IPS-18c (cell line): ENCODE results near the gene ACOXL.
"Not testable (repeated sequence)": the region's sequence is repeated elsewhere in the genome, so short reads cannot be mapped to it uniquely, and the experiment has no call there.

Source experiments
- H3K4me3 ChIP-seq: 2 replicates; pipeline ENCODE4 v1.7.0; 2013; ENCODE audit warnings: low read depth, mild to moderate bottlenecking, low read length, moderate library complexity; ENCODE audit not compliant: insufficient read depth
- H3K9me3 ChIP-seq: one replicate; pipeline ENCODE4 v1.6.1; 2013; ENCODE audit warnings: mild to moderate bottlenecking, low read length, moderate library complexity; ENCODE audit not compliant: control insufficient read depth, insufficient read depth

ACOXL gene

DNA sequence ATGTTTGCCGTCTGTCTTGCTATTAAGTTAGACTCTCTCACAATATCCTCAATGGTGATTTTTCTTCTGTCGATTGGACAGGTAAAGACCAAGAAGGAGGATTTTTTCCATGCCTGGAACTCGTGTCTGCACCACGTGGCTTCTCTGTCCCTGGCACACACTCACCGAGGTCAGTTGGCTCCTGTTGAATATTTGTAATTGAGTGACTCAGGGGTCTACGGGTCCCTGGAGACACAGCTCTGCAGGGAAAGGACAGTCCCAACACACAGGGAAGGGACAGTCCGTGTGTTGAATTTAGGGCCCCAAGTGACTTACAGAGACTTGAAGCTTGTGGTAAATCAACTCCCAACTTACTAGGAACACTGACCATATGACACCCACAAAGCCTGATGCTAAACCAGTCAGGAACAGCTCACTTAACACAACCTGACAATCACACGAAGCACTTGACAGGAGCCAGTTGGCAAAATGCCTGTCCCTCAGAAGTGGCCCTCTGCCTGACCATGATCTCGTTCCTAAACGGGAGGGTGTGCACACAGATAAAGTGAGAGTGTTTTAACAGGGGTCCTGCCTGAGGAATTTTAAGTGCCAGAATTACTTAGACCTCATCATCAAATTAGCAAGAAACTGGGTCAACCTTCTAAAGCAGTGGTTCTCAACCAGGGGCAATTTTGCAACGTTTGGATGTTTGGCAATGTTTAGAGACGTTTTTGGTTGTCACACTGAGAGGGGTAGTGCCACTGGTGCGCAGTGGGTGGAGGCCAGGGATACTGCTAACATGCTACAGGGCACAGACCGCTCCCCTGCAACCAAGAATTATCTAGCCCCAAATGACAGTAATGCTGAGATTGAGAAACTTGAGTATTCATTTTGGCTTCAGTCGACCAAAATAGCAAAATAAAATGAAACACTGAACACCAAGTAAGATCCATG, 299.4 kb downstream of the ACOXL start:
- Histone ChIP-seq H3K9me3 (no peaks in the 10 kb centered on the region), H3K4me3 (no peak overlapping the region)

DNA sequence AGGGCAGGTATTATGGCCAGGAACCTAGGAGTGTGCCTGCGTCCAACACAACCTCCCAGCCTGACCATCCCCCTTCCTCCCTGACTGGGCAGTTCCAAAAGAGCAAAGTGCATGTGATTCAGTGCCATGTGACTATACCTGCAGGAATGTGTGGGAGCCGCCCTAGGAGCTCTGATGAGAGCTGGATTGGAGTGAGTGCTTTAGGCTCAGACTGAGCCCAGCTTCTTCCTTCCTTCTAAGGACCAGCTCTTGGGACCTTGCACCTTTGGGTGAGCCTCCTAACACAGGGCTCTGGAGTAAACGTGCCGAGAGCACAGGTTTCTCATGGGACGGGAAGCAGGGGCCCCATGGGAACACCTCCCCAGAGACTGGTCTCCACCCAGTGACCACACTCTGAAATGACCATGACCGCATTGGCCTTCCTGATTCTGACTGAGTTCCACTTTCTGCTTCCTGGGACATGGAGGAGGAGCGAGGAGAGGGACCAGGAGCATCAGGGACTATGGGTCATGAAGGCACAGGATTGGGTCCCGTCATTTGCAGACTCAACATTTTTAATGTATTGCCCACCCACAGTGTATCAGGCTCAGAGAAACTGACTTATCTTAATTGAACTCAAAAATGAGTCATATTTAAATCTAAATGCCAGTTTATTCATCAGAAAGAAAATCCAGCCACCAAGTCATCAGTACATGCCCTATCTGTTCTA, 300.5 kb downstream of the ACOXL start:
- H3K4me3 ChIP-seq = no peak overlapping the region
- peaks cover 3% of the 10 kb centered on the region for H3K9me3 ChIP-seq

DNA sequence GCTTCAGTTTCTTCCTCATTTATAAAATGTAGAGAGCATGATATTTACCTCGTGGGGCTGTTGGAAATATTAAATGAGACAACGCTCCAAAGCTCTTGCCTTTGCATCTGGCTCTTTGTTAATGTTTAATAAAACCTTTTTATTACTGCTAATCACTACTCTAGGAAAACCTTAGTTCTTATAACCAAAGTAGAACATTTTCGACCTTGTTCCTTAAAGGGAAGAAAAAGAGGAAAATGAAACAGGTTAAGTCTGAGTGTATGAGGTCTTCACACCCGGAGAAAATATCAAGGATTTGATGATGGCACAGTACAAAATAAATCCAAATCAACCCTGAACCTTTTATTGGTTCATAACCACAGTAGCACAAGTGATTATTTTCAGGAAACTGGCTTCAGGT, 301.8 kb downstream of the ACOXL start:
- H3K9me3 ChIP-seq = peaks cover 3% of the 10 kb centered on the region
- no peak overlapping the region for H3K4me3 ChIP-seq

DNA sequence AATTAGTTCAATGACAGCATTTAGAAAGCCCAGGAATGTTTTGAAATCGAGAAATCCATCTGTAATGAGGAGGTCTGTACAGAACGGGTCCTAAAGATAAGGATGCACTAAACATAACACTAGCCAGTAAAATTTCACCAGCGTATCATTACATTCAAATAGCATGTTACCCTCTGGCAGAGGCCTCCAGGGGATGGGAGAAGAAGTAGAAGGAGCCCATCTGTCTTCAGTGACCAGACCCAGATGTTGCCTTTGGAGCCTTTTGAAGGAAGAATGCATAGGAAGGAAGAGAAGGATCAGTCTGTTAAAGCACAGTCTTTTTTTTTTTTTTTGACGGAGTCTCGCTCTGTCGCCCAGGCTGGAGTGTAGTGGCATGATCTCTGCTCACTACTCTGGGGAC, 302.2 kb downstream of the ACOXL start:
- H3K4me3 ChIP-seq = no peak overlapping the region
- H3K9me3 ChIP-seq = peaks cover 3% of the 10 kb centered on the region

DNA sequence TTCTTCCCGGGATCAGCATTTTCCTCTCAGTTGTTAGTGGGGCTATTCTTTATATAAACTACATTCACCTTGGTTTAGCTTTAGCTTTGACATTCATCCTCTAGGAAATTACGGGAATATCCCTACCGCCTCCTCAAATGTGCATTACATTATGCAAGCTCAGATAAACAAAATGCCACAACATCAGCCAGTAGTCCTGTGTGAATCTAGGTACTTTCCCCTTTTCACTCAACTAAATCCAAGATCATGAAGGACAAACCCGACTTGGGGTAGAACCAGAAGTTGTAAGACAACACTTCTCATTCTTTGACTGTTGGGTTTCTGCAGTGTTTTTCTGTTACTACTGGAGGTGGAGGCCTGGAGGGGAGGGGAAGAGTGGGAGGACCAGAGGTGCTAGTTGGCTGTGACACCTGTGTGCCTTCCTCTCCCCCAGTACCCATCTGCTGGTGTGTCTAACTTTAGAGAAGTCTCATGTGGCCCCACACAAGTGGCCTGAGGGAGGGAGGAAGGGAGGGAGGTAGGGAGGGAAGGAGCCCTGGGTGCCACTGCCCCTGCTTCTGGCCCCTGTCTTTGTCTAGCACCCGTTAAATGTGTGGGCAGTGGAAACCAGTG, 303.6 kb downstream of the ACOXL start:
- Histone ChIP-seq H3K9me3 (peaks cover 3% of the 10 kb centered on the region), H3K4me3 (no peak overlapping the region)

DNA sequence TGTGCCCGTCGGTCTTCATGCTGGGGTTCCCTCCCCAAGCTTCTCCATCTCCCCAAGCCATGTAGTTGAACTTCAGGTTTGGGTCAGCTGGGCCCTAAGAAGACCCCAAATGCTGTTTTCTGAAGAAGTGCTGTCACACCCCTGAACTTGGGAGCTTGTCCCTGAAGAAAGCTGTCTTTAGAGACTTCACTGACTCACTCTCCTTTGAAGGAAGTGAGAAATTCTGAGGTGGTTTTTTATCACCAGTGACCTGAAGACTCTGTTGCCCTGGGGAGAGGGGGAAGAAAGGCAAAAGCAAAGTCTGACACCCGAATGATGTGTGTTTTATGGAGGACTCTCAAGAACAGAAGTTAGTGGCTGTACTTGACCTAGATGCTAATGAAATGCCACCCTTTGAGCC, 304.8 kb downstream of the ACOXL start:
- Histone ChIP-seq H3K9me3 (peaks cover 3% of the 10 kb centered on the region), H3K4me3 (no peak overlapping the region)

DNA sequence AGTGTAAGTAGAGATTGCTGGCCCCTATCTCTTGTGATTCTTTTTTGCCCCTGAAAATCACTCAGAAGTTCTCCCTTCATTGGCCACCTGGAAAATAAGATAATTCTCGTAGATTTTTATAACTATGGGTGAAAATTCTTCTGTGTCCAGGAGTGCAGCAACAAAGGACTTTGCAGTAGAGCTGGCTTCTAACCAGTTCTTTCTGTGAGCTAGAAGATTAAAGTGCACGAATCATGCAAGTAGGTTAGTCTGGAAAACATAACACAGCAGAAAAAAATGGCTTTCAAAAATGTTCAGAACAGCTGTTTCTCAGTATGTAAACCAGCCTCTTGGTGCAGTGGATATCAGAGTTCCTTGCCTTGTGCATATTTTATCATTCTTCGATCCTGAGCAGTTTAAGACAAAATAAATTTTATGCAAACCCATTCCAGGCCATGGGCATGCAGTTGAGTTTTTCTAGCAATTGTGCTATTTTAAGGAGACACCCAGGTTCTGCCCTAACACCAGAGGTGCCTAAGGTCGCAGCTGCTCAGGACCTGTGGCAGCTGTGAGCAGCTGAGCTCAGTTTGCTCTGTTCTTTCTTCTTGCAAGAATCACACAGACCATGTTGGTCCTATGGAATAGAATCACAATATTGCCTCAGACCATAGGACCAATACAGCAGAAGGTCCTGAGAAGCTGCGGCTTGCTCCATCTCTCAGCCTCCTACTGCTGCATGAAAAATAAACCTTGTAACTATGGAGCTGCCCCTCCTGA, 307.4 kb downstream of the ACOXL start:
- H3K4me3 ChIP-seq = no peak overlapping the region

DNA sequence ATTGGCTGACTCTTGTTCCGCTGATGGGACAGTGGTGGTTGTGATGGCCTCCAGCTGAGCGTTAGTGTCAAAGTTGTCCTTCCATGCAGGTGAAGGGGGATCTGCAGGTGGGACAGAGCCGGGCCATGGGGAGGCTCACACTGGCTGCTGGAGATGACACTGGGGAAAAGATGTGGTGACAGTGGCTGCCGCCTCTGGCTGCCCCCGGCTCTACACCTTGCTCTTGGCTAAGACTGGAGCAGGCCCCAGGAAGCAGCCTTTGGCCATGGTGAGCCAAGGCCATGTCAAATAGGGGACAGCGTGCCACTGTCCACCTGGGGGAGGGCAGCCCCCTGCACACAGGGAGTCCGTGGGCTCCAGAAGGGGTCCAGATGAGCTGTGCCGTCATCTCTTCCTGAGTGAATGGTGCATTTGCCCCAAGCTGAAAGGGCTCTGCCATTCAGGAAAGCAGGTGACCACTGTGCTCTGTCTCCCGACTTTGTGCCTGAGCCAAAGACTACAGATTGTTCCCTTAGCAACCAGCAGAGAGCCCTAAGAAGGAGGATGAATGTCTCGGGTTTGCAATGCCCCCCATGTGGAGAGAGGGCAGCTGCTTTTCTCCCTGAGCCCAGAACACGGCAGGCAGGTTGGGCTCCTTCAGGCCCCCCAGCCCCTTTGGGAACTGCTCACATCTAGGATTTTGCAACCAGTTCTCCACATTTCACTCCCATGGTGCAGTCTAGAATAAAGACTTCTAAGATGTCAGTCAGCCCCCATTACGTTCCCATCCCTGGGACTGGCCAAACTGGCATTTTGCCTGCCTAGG, 309.2 kb downstream of the ACOXL start:
- Histone ChIP-seq H3K9me3 (peaks cover 3% of the 10 kb centered on the region), H3K4me3 (no peak overlapping the region)

More for the DNA sequence above, 307.4 kb downstream of the ACOXL start:
- H3K9me3 ChIP-seq = peaks cover 3% of the 10 kb centered on the region

DNA sequence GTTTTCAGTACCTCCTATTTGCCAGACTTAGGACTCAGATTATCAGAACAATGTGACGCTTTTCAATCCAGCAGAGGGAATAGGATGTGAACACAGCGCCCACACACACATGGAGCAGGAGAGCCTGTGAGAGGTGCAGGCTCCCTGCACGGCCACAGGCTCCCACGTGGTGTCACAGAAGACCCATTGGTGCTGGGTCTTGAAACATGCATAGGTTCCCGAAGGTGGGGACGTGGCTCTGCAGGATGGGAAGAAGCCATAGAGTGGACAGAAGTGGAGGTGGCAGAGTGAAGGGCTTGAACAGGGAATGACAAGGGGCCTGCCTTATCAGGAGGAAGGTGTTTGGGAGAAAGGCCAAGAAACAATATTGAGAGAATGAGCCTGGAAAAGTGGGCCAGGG, 309.9 kb downstream of the ACOXL start:
- Histone ChIP-seq H3K4me3 (no peak overlapping the region), H3K9me3 (no peaks in the 10 kb centered on the region)

DNA sequence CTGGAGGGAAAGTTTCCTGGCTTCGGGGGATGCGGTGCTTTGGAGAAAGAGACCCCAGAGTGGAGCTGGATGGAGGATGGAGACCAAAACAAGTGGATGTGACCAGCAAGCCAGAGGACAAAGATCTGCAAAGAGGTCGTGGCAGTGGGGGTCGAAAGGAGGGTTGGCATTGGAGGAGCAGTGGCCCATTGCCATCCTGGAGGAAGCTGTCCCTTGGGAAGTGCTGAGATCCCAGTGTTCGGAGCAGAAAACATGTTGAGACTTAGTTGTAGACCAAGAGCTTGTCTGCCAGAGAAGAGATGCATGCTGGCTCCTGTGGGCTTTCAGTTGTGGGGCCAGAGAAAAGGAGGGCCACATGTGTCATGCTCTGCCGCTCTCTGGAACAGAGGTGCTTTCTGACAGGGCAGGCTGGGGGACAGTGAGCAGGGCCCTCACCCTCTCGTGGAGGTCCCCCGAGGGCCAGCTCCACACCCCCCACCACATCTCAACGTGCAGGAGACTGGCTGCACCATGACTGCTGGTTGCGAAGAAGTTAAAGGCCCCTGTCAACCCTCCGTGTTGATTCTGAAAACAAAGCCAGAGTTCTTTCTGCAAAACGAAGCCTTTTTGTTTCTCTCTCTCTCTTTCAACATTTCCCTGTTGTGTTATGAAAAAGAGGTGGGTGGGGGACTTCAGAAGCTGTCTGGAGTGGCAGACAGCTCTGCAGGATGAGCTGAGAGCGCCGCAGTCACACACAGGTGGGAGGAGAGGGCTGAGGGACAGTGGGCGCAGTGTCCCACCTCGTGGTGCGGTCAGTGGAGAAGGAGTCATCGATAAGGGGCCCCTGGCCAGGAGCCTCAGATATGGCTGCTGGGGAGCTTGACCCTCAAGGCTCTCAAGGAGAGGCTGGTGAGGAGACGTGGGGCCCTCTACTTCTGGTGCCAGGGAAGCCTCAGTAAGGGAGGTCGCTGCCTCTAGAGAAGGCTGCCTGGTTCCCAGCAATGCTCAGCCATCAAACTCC, 310.7 kb downstream of the ACOXL start:
- Histone ChIP-seq H3K9me3 (no peaks in the 10 kb centered on the region), H3K4me3 (no peak overlapping the region)

DNA sequence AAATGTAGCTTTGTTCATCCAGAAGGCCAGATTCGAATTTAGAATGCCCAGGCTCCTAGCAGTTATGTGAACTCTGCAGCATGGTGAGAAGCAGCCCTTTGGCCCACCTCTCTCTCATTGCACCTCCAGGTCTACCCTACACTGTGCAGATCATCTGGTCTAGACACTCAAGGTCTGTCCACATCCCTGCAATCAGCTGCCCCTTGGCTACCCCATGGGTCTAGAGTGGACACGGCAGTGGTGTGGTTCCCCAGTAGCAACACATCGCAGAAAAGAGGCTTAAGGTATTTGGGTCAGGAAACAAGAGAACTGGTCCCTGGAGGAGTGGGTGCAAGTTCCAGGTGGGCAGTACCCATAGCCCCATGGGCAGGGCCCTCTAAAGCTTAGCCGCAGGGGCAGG, 311.7 kb downstream of the ACOXL start:
- Histone ChIP-seq H3K9me3 (no peaks in the 10 kb centered on the region), H3K4me3 (no peak overlapping the region)

DNA sequence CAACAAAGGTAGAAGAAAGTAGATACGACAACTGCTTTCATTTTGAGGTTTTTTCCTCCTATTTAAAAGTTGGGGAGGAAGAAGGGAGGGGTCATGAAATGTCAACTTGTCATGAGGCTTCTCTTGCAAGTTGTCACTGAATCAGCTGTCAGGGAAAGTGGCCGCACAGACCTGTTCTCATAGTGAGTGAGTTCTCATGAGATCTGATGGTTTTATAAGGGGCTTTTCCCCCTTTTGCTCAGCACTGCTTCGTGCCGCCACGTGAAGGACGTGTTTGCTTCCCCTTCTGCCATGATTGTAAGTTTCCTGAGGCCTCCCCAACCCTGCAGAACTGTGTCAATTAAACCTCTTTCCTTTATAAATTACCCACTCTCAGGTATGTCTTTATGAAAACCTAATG, 312.9 kb downstream of the ACOXL start:
- H3K4me3 ChIP-seq, H3K9me3 ChIP-seq: not testable (repeated sequence)

DNA sequence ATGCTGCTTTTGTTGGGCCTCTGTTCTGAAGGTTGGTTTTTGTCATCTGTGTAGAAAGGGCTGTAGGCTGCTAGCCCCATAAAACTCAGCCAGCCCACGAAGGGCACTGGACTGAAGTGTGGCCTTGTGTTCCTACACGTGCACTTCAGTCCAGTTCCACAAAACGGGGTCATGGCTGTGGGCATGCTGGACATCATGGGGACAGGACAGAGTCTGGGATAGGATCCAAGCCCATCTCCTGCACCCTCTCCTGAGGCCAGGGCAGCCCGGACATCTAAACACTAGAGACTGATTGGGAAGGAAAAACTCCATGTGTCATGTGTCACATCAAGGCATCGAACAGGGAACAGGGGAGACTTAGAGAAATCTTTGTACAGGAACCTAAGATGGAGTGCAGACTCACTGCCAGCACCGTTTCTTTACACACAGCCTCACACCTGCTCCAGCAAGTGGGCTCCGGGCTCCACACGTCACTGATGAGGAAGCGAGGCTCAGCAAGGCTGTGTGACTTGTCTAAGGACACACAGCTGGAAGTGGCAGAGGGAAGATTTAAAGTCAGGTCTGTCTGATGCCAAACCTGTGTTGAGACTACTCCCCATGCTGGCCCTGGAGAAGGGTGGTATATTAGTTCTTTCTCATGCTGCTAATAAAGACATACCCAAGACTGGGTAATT, 313.5 kb downstream of the ACOXL start:
- Histone ChIP-seq H3K4me3 (no peak overlapping the region), H3K9me3 (no peaks in the 10 kb centered on the region)

DNA sequence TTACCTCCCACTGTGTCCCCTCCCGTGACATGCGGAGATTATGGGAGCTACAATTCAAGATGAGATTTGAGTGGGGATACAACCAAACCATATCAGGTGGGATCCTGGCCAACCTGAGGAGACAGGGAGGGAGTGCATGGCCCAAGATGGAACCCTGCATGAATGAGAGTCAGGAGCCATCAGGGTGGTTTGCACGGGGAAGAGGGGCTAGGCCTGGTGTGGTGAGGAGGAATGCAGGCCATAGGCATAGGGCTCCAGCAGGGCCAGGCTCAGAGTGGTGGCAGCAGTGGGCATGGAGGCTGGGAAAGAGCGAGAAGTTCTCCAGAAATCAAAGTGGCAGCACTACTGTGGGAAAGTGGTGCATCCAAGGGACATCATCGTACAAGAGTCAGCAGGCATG, 314.3 kb downstream of the ACOXL start:
- no peaks in the 10 kb centered on the region for H3K9me3 ChIP-seq
- H3K4me3 ChIP-seq = no peak overlapping the region
